Activated T-helper 9 cell treated with anti-CD3 and anti-CD28 coated beads, Interleukin-2, amount 50 U/mL, for 16 hours (primary cell): ENCODE results near the gene C1orf174.

Experiments
- DNase-seq: peaks from one replicate; pipeline ENCODE4 v3.0.0-alpha.2; 2020; ENCODE audit warnings: low read depth

C1orf174 gene

DNA sequence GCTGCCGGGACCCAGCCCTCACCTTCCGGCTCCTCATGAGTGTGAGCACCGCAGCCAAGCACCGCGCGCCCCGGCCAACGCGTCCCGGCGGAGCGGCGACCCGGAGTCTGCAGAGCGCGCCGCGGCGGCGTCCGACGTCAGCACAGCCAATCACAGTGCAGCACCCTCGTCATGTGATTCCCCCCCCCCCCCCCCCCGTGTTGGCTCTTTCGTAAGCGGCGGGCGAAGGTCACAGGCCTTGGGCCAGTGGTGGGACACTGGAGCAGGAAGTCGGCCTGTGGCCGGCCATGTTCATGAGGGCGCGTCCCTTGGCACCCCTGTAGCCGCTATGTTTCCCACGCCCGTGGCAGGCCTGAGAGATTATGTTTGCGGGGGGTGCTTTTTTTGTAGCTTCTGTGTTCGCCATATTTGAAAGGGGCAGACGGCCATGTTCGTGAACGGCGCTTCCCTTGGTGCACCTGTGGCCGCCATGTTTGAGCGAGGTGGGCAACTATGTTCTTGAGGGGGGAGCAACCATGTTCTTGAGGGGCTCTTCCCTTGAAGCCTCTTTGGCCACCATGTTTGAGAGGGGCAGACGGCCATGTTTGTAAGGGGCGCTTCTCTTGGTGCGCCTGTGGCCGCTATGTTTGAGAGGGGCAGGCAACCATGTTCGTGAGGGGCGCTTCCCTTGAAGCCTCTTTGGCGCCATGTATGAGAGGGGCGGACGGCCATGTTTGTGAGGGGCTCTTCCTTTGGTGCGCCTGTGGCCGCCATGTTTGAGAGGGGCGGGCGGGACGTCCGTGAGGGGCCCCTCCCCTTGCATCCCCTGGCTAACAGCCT lies at the start of gene C1orf174:
C1orf174 (minus strand) TSS at position 123 of the 819 bp plus-strand sequence; CDS start at position 37, 86 bp downstream.
- DNase-seq, result peak; percentile 90

DNA sequence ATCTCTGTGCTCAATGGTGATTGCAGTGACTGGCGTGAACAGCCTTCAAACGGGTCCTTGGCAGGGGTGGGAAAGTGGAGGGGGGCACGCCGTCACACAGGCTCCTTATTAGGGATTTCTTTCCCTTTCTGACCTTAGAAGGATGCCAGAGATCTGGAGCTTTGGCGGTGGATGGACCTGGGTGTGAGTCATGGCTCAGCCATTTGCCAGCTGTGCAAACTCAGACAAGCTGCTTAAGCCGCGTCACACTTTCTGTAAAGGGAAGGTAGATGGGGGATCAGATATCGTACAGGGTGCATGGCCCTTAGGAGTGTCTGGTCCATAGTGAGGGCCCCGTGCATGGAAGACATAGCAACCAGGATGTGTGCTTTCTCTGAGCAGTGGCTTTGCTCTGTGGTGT lies 48.3 kb upstream of the C1orf174 start:
- DNase-seq, result no peak

DNA sequence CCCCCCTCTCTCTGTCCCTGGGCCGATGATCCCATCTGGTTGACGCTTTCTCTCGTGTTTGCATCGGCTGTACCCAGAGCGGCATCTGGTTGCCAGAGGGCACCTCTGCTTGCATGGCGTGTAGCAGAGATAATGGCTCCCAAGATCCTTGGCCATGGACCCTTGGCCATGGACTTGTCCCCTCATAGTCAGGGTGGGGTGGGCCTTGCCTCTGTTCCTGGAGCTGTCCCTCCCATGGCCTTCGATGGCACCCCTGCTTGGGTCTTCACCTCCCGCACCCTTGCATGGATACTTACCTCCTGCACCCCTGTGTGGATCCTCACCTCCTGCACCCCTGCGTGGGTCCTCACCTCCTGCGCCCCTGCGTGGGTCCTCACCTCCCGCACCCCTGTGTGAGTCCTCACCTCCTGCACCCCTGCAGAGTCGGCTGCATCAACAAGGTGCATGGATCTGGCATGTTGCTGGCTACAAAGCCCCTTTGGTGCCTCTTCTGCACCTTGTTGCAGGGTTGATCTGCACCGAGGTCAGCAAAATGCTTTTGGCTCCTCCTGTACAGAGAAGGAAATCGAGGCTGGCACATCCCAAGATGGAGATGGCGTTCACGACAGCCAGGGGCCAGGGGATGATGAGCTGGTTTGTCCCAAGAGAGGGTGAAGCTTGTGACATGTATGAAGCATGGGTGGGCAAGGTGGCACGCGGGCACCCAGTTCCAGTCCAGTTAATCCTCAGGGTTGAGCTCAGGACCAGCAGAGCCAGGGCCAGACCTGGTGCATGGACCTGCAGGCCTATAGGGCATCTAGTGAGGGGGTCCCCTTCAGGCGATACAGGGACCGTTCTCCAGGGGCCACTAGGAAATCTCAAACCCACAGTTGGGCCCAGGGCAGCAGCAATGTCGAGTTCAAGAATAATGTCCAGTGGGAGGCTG lies 46.1 kb upstream of the C1orf174 start:
- no peak for DNase-seq

DNA sequence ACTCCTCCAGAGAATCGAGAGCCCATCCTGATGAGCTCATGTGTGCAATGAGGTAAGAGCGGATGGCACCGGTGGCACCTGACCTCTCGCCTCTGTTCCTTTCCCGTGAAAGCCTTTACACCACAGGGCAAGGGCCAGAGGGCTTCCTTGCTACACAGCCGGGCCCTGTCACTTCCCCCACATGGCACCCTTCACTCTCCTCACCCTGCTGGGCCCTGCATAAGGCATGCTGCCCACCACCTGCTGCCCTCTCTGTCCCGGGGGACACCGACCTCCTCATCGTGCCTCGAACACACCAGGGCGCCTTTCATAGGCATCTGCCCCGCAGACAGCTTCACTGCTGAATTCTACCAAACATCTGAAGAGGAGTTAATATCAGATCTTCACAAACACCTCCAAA lies 45.1 kb upstream of the C1orf174 start:
- DNase-seq, result no peak

DNA sequence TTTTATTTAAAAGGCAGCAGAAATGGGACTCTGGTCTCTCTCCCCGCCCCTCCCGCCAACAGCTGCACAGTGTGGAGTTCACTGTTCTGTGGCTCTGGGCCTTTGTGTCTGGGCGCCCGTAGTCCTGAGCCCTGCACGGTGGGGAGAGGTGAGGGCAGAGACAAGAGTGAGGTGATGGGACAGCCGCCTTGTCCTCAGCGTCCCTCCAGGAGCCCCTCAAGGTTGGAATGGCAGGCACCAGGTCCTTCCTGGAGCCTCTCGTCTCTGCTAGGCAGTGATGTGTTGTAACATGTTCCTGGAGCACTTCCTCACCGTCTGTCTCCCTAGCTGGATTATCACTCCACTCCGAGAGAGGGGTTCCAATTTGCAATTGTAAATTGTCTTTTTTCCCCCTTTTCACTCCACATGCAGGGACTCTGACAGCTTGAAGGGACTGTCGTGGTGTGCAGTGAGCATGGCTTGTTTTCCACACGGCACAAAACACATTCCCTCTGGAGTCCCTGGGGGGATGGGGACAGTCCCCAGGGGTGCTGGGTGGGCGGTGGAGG lies 44.6 kb upstream of the C1orf174 start:
- no peak for DNase-seq

DNA sequence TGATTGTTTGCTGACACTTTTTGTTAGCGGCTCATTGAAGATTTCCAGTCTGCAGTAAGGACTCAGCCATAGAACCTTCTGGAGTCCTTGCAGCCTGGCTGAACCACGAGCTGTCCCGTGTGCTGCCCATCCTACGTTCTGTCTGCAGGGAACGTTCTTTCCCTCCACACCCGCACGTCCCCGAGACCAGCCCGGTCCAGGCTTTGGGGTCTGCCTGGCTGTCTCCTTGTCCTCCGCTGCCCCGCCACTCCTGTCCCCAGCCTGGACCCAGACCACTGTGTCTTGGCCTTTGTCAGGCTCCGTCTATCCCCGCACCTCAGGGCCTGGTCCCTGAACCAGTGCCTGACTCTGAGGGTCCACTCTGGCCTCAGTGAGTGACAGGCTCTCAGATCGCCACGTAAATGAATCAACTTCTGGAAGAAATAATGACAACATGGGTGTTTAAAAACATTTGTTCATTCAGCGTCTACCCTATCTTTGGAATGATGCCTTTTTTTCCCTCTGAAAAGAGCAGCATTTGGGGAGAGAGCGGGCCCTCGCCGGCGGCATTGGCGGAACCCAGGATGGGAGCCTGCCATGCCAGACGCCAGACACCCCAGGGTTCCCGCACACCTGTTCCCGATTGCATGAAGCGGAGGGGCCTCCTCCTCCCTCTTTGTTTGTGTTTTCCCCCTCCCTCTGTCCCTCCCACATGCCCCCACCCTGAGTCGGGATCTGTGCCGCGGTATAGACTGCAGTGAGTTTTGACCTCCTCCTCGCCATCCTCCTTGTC lies 43.9 kb upstream of the C1orf174 start:
- no peak for DNase-seq

DNA sequence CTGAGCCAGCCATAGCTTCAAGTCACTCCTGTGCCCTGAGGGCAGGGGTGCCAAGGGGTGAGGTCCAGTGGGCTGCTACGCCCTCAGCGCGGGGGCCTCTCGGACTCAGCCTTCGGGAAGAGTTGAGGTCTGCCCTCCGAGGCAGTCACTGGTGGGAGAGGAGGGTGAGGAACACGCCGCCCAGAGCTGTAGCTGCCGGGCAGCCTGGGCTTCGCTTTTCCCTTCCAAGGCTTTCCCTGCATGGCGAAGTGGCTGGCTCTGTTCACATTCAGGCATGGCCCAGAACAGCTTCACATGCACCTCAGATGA lies 43.0 kb upstream of the C1orf174 start:
- no peak for DNase-seq

DNA sequence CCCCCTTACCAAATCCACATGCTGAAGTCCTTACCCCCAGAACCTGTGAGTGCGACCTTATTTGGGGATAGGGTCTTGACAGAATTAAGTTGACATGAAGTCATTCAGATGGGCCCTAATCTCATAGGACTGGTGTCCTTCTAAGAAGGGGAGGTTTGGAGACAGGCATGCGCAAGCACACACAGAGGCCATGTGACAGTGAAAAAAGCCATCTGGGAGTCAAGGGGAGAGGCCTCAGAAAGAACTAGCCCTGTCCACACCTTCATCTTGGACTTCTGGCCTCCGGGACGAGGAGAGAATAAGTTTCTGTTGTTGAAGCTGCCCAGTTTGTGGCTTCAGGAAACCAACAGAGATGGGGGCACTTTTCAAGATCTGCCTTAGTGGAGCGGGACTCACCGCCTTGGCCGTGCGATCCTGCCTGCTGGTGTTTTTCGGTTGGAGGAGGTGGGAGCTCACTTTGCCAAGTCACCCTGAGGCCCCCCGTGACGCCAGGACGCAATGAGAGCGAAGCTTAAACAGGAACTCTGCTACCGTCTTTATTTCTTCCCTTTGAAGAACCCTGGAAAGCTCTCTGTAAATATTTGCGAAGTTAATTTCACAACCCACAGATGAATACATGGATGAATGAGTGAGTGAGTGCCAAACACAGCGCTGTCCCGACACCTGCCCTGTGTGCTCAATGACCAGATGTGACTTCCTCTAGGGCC lies 42.5 kb upstream of the C1orf174 start:
- DNase-seq, result no peak

DNA sequence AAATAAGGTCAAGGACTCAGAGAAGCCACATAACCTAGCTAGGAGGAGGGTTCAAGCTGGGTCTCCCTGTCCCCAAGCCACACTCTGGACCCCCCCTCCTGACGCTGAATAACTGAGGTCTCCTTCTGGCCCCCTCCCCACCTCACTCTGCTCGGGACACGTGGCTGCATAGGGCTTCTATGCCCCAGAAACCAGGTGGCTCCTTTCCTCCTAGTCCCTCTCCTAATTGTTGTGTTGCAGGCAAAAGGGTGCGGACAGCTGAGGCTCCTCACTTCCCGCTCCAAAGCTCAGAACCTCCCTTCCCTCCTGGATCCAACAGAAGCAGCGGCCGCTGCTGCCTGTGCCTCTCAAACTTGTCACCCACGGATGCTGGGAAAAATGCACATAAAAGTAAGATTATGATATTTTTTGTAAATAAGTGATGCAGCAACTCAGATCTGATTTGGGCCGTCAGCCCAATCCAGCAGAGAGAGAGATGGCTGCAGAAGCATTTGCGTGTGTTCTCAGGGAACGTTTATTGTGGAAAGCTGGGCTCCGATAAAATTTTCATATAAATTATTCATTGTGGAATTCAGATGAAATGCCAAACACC lies 40.8 kb upstream of the C1orf174 start:
- no peak for DNase-seq

DNA sequence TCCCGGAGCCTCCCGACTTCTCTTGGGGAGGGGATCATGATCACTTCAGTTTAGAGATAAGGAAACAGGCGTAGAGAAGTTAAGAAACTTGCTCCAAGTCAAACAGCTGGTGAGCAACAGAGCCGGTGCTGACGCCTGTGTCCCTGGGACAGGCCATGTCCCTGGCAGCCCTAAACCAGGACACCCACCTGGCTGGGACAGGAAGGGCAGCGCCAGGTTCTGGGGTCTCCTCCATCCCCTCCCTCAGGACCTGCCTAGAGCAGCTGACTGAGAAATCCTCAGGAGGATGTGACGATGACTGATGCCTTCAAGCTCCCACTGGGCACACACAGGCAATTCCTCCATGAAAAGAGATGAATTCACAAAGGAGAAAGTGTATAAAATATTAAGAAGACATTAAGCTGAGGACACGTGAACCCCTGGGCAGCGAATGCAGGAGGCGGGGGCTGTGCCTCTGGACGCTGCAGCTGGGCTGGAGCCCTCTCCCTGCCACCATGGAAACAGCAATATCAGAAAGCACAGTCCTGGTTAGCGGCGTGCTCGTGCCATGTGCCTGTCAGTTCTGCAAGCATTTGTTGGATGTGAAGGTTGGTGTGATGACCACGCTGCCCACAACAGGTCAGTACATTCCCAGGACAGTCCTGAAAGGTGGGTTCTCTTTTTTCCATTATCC lies 40.1 kb upstream of the C1orf174 start:
- DNase-seq, result no peak

DNA sequence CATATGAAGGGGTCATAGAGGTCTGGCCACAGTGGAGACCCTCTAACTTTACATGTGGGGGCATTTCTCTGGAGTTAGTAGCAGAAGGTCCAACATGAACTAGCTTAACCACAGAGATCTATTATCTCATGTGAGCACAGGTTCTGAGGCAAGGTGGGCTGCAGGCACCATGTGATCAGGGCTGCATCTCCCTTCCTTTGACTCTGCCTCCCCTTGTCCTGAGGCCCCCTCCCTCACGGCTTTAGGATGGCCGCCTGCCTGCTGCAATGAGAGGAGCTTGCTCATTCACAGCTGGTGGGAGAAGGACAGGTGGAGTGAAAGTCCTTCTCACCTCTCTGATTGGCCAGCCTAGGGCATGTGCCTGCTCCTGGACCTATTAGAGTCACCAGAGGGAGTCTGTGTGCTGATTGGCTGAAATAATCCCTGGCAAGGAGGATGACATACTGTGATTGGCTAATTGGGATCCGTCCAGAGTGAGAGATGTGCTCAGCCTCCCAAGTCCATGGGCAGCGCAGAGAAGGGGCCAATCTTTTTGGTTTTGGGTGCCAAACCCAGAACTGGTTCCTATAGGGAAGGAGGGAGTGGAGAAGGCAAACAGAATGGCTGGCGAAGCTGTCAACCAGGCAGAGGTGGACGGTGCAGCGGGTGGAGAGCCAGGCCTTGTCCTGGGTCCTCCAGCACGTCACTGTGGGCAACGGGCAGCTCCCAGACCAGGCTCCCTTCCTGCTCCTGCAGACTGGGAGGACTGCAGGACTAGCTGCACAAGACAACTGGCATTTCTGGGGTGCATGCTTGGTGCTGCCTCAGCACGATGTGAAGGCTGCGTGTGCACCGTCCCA lies 39.4 kb upstream of the C1orf174 start:
- DNase-seq, result no peak

DNA sequence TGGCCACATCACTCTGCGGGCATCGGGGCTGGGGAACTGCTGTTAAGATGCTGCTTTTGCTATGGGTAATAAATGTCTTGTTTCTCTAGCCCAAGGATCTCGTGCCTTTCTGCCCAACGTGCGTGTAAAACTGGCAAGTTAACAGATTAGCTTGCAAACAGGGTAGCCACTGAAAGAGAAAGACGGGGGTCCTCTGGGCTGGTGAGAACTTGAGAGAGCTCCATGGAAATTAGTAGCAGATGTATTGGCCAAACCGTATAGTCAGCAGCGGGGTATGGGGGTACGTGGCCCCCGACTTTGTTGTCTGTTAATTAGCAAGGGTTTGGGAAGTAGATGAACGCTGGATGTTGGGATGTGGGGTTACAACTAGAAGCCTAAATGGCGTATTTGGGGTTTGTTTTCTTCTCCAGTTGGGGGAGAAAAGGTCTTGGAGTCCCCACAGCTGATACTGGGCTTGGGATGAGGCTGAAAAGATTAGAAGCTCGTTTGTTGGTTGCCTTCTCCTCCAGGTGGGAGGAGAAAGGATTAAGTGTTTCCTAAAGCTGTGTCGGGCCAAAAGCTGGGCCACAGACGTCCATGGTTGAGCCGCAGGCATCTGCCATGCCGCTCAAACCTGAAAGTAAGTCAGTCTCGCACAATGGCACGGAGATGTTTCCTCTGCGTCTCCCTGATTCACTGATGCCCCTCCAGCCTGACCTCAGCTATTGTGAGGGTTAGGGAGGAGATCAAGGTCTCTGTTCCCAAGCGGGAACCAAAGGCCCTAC lies 32.3 kb upstream of the C1orf174 start:
- DNase-seq, result no peak

DNA sequence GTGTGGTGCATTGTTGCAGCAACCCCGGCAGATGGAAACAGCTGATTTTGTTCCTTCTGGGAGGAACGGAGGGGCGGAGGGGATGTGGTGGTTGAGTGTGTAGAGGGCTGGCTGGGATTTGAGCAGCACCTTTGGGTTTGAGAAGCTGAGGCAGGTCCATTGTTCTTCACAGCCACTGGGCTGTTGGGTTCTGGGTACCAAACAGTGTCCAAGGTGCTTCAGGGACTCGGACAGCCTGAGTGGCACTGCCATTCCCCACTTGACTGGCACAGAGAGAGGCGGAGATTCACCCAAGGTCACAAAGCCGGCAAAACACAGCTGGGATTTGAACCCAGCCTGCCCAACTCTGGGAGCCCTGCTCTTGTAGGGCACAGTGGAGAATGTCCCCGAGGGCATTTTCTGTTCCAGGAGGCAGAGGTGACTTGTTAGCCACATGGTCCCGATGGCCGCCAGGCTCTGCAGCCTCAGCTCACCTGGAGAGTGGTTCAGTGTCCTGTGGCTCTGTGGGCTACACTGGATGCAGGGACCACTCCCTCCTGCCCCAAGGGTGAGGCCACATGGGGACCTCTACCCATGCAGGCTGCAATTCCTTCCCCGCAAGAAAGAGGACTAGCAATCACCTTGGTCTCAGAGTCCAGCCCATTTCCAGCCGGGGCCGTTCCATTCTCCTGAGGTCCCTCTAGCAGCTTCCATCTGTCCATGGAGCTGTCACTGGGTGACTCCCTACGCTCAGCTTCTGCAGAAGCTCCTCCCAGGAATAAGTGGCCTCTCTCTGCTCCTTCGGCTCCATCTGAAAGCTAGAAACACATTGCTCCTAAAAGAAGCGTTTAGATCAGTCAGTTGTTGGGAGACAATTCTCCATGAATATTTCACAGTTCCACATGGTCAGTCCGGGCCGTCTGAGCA lies 31.2 kb upstream of the C1orf174 start:
- DNase-seq, result no peak

DNA sequence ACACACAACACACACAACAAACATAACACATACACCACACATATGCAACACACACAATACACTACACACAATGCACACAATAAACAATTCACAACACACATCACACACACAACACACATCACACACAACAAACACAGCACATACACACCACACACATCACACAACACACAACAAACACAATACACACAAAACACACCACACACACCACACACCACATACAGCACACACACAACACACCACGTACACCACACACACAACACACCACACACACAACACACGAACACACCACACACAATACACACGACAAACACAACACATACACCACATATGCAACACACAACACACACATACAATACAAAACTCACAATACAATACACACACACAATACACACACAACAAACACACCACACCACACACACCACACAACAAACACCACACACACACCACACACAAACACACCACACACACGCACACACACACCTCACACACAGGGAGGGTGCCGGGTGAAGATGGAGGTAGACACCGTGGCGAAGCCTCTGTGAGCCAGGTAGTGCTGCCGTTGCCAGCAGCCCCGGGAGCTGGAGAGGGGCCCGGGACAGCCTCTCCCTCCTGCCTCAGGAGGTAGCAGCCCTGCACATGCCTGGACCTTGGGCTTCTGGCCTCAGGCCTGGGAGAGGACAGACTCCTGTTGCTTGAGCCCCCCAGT lies 30.4 kb upstream of the C1orf174 start:
- no peak for DNase-seq

DNA sequence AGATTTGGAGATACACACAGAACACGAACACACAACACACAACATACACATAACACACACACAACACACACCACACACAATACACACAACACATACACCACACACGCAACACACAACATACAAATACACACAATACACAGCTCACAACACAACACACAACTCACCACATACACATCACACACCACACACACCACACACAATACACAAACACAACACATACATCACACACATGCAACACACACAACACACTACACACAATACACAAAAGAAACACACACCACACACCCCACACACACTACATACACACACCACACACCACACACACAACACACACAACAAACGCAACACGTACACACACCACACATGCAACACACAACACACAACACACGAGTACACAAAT lies 29.1 kb upstream of the C1orf174 start:
- DNase-seq, result no peak

DNA sequence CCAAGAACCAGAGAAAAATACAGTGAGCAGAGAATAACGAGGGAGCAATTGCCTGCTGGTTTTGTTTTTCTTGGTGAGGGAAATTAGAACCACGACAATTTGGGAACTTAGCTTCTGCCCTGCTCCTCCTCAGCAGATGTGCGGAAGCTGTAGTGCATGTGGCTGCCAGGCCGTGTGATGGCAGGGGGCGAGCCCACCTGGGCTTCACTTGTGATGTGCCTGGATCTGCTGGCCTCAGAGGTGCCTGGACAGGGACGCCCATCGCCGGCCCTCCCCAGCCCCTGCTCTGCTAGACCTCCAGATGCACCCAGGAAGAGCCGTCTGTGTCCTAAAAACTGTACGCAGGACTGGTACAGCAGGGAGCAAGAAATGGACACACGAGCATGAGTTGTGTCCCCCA lies 28.5 kb upstream of the C1orf174 start:
- no peak for DNase-seq

DNA sequence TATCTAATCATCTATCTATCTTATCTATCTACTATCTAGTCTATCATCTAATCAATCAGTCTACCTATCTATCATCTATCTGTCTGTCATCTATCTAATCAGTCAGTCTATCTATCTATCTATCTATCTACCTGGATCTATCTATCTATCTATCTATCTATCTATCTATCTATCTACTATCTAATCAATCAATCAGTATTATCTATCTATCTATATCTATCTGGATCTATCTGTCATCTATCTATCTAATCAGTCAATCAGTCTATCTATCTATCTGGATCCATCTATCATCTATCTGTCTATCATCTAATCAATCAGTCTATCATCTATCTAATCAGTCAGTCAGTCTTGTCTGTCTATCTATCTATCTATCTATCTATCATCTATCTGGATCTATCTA lies 26.9 kb upstream of the C1orf174 start:
- DNase-seq, result no peak
